Neural cell (in vitro differentiated cells): ENCODE measurements around the gene WWTR1.

Experiments used
- CTCF ChIP-seq: fragments of 450-650 bp; IDR thresholded peaks from 2 replicates; pipeline ENCODE4 v1.5.1; 2014; ENCODE audit warnings: antibody characterized with exemption, mild to moderate bottlenecking, moderate library complexity; ENCODE audit not compliant: poor library complexity, severe bottlenecking
- EP300 ChIP-seq: fragments of 450-650 bp; conservative IDR thresholded peaks from 2 replicates; pipeline ENCODE4 v1.6.1; 2014; ENCODE audit warnings: antibody characterized with exemption, mild to moderate bottlenecking, moderate library complexity; ENCODE audit not compliant: poor library complexity, severe bottlenecking
- EZH2 ChIP-seq: fragments of 200-600, 300-800 bp; shearing (Covaris generic), sonication (generic); IDR thresholded peaks from 2 replicates; pipeline ENCODE4 v1.6.1; 2014; ENCODE audit warnings: antibody characterized with exemption, low read length, borderline replicate concordance, mild to moderate bottlenecking; ENCODE audit not compliant: insufficient read depth, poor library complexity, severe bottlenecking
- POLR2AphosphoS5 ChIP-seq: IDR thresholded peaks from 2 replicates; pipeline ENCODE4 v1.6.1; 2012
- RAD21 ChIP-seq: fragments of 450-650 bp; conservative IDR thresholded peaks from 2 replicates; pipeline ENCODE4 v1.6.1; 2014; ENCODE audit warnings: antibody characterized with exemption, mild to moderate bottlenecking, moderate library complexity
- SMC3 ChIP-seq: fragments of 450-650 bp; conservative IDR thresholded peaks from 2 replicates; pipeline ENCODE4 v1.6.1; 2014; ENCODE audit warnings: antibody characterized with exemption, mild to moderate bottlenecking, moderate library complexity; ENCODE audit not compliant: poor library complexity
- TAF1 ChIP-seq: IDR thresholded peaks from 2 replicates; pipeline ENCODE4 v1.6.1; 2012; ENCODE audit warnings: low read depth
- TF ChIP-seq, protein P1 (sequence below): IDR thresholded peaks from 2 replicates; pipeline ENCODE4 v1.6.1; 2012; ENCODE audit warnings: borderline replicate concordance

DNA sequence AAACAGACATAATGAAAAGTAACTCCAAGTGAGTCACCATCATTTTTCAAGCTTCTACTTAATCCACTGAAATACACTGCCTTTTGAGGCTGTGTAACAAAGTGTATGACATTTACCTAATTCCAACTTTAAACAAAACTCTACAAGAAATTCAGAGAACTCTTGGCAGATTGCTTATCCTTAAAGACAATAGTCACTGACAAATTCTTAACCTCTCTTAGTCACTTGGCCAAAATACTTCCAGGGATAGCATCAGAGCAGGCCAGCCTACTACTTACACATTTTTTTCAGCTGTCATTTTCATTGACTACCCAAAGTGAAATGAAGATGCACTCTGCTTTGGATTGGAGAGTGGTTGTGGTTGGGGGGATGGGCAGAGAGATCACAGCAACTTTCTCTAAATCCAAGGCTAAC, 3.6 kb downstream of the WWTR1 start:
- no peak for TF ChIP-seq CTCF
- no peak for TF ChIP-seq EP300
- TF ChIP-seq, protein P1, sequence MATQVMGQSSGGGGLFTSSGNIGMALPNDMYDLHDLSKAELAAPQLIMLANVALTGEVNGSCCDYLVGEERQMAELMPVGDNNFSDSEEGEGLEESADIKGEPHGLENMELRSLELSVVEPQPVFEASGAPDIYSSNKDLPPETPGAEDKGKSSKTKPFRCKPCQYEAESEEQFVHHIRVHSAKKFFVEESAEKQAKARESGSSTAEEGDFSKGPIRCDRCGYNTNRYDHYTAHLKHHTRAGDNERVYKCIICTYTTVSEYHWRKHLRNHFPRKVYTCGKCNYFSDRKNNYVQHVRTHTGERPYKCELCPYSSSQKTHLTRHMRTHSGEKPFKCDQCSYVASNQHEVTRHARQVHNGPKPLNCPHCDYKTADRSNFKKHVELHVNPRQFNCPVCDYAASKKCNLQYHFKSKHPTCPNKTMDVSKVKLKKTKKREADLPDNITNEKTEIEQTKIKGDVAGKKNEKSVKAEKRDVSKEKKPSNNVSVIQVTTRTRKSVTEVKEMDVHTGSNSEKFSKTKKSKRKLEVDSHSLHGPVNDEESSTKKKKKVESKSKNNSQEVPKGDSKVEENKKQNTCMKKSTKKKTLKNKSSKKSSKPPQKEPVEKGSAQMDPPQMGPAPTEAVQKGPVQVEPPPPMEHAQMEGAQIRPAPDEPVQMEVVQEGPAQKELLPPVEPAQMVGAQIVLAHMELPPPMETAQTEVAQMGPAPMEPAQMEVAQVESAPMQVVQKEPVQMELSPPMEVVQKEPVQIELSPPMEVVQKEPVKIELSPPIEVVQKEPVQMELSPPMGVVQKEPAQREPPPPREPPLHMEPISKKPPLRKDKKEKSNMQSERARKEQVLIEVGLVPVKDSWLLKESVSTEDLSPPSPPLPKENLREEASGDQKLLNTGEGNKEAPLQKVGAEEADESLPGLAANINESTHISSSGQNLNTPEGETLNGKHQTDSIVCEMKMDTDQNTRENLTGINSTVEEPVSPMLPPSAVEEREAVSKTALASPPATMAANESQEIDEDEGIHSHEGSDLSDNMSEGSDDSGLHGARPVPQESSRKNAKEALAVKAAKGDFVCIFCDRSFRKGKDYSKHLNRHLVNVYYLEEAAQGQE: no peak
- no peak for TF ChIP-seq EZH2
- no peak for TF ChIP-seq SMC3
- no peak for TF ChIP-seq POLR2AphosphoS5
- TF ChIP-seq TAF1: no peak
- no peak for TF ChIP-seq RAD21
